HG03196 (cell line): ENCODE results near the gene PIK3R6.

ENCODE experiments used
- ATAC-seq: cut with Tn5 transposase; IDR thresholded peaks from one replicate; pipeline ENCODE4 v1.9.1; 2021; ENCODE audit not compliant: unreplicated experiment

PIK3R6 gene

GRCh38 chr17:8867361-8867981 lies at the start of gene PIK3R6:
PIK3R6 (minus strand) TSS chr17:8867674; CDS start chr17:8849794, 17,880 bp downstream.
- no peak for ATAC-seq

- no peak for ATAC-seq
Observed at GRCh38 chr17:8916466-8916865, 49.0 kb upstream of the PIK3R6 start.

GRCh38 chr17:8914554-8914953 lies 47.1 kb upstream of the PIK3R6 start:
- no peak for ATAC-seq

DNA sequence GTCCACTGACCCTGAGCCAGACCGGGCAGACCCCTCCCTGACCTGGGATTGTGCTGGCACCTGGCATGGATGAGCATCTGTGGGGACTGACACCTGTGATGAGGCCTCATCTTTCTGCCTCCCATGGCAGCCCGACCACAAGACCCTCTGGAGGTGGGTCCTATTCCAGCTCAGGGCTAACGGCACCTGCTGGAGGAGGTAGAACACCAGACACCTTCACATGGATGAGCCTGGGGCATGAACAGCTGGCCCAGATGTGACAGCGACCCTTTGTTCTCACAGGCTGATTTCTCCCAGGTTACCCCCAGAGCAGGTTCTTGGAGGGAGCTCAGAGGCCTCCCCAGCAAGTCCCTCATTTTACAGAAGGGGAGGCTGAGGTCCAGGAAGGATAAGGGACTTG lies 46.4 kb upstream of the PIK3R6 start:
- ATAC-seq, result no peak

DNA sequence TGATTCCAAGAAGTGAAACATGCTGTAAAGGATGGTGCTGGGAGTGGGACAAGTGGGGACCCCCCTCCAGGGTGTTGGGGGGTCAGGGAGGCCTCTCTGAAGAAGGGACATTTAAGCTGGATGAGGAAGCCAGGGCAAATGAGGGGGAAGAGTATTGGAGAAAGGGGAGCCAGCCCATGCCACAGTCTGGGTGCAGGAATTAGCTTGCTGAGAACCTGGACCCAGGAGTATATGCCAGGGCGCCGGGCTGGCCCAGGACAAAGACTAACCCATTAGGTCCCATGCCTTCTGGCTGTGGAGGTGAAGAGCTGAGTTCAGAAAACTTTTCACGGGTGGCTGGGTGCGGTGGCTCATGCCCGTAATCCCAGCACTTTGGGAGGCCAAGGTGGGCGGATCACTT lies 45.6 kb upstream of the PIK3R6 start:
- ATAC-seq, result no peak

DNA sequence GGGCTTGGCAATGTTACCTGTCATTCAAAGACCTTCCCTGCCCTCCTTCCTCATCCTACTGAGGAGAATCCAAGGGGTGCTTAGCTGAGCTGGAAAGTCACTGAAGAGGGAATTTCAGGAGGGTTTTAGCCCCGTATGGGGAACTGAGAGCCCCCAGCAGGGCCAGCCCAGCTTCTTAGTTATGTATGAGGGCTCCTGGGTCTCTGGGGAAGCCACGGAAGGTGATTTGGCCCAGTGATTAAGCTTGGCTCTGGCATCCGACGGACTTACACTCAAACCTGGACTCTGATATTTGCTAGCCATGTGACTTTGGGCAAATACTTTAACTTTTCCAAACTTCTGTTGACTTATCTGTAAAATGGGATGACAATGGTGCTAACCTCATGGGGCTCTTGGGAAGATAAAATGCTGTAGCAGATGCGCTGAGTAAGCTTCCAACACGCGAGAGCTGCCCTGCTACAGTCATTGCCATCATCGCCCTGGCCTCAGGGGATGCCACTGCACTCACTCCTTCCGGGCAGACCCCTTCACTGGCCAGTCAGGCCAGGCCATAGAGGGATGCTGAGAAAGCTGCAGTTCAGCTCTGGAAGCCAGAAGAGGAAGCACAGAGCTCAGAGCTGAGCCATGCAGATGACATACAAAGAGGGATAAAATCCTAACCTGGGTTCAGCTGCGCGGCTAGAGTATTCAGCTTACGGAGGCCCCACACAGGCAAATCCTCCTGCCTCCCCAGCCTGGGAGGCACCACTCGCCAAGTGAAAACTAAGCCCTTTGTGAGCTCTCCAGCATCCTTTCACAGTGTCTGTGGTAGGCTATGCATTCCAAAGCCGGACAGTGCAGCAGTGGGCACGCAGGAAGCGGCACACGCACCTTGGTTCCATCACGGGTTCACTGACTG lies 44.9 kb upstream of the PIK3R6 start:
- ATAC-seq, result no peak

GRCh38 chr17:8910969-8911604 lies 43.6 kb upstream of the PIK3R6 start:
- no peak for ATAC-seq

DNA sequence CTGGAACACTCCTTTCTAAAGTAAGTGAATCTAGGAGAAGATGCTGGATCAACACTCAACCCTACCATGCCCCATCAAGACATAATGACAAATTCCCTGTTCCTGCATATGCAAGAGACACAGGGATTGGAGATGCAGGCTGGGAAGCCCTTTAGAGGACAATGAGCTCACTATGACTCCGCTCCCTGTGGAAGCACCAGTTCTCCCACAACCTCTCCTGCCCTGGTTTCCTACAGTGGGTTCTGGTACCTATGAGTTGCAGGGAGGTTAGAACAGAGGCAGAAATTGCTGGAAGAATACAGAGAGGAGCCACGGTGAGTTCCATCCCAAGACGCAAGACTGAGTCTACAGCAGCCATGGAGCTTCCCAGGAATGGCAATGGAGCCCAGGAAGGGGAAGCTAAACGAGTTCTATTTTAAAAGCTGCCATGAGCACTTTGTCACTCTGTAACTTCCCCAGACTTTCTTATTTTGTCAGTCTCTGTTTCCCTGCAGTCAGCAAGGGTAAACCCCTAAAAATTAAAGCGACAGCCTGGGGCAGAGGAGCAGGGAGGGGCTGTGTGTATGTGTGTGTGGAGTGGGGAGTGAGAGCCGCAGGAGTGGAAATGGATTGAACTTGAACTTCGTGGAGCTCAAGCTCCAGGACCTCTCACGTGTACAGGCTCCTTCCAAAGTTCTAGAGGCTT lies 42.3 kb upstream of the PIK3R6 start:
- ATAC-seq, result no peak

DNA sequence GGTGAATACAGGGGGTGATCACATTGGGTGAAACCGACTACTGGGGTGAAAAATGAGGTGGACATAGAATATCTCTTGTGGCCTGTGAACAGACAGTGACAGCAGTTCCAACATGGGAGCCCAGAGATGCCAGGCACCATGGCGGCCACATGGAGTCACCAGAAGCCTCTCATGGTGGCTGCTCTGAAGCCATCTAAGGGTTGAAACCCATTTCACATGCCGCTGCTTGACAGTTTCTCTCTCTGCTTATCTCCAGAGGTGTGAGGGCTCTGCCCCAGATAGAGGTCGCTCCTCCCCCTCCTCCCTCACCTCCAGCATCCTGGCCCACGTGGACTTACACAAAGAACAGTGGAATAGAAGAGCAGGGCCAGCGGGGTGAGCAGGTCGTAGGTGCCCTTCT lies 37.9 kb upstream of the PIK3R6 start:
- ATAC-seq, result no peak

DNA sequence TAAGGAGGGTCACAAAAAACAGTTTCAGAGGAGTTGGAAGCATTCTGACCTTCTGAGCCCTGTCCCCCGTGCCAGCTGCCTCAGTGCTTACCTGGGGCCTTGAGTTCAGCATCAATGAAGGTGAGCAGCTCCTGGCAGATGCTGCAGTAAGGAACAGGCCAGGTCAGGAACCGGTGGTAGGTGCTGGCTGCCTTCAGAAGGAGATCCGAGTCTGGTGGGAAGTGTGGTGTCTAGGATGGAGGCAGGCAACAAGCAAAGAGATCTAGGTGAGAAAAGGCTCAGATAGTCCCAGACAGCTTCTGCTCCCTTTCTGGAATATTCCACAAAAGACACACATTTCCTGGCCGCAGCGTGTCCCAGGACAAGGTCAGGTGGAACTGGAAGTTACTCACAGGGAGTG lies 37.2 kb upstream of the PIK3R6 start:
- no peak for ATAC-seq

DNA sequence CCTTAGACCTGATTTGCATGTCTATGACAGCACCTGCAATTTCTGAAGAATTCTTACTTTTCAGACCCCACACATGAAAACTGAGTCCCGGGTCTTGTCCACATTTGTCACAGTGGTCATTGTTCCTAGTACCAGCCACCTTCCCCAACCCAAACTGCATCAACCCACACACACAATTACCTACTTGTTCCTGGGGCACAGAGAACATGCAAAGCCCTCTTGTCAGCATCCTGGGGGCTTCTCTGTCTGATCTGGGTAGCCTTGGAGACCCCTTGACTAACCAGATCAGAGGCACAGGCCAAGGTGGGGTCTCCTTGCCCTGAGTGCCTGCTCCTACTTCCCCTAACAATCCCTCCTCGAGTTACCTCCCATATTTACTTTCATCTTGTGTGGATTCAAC lies 36.7 kb upstream of the PIK3R6 start:
- ATAC-seq, result no peak

- ATAC-seq, result no peak
Observed at GRCh38 chr17:8900626-8901585, 33.4 kb upstream of the PIK3R6 start.

DNA sequence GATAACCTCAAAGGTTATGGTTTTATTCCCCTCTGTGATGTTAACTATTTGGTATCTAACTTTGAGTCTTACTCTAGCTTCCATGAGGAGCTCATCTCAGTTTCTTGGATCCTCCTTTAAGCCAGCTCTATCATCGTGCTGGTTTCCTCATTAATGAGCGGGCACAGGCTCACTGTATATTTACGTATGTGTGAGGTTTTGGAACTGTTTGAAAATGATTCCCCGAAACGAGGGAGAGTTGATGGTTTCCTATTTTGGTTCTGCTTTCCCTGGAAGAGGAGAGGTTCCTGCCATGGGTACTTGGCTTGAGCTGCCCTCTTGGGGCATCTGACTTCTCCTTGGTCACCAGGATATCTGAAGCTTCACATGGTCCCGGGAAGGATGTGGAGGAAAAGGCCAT lies 32.7 kb upstream of the PIK3R6 start:
- ATAC-seq, result no peak

GRCh38 chr17:8898636-8899035 lies 31.2 kb upstream of the PIK3R6 start:
- no peak for ATAC-seq

- ATAC-seq, result no peak
Observed at GRCh38 chr17:8898126-8898525, 30.7 kb upstream of the PIK3R6 start.

GRCh38 chr17:8896641-8897635 lies 29.5 kb upstream of the PIK3R6 start:
- ATAC-seq, result no peak

- no peak for ATAC-seq
Observed at GRCh38 chr17:8896087-8896486, 28.6 kb upstream of the PIK3R6 start.

GRCh38 chr17:8894673-8895578 lies 27.5 kb upstream of the PIK3R6 start:
- no peak for ATAC-seq
